Measurements from ENCODE around the gene NISCH.

The NISCH gene

DNA sequence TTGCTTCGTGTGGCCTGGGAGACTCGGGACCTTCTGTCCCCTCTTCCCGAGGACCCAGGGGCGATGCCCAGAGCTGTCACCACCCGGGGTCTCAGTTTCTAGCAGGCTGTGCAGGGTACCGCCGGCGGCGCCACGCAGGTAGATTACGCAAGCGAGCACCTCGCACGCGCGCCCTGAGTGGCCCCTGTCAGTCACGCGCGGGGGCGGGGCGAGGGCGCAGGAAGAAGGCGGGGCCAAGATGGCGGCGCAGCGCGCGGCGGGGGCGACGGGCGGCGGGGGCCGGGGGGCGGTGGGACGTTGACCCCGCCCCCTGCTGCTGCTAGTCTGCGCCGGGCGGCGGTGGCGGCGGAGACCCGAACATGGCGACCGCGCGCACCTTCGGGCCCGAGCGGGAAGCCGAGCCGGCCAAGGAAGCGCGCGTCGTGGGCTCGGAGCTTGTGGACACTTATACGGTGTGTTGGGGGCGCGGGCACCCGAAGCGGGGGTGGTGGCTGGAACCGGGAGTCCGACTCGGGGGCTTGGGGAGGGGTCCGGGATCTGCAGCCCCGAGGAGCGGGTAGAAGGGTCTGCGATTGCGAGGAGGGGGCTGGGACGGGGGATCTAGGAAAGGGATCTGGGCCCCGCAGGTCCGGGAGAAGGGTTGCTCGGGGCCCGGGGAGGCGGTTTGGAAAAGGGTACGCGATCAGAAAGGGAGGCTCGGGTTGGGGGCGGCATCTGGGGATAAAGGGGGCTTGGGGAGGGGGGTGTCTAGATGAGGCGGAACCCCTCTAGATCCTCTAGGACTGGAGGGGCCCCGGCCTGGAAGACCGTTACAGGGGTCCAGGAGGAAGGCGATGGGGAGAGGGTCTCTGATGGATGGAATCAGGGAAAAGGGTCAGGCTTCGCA lies at the start of gene NISCH:
Gene NISCH, plus strand, starts transcription at position 322 of the 886 bp plus-strand sequence. Its CDS starts 38 bp downstream, at position 360.
- TF ChIP-seq CTCF (IDR thresholded peaks at IDR 0.05; ENCODE audit: control insufficient read depth, extremely low read depth, insufficient read depth) = no peak
- peak within 1 kb of the TSS; percentile 75 for H3K4me3 ChIP-seq (ENCODE audit: low read depth, low read length)
- no peak for DNase-seq (ENCODE audit: low read depth)

DNA sequence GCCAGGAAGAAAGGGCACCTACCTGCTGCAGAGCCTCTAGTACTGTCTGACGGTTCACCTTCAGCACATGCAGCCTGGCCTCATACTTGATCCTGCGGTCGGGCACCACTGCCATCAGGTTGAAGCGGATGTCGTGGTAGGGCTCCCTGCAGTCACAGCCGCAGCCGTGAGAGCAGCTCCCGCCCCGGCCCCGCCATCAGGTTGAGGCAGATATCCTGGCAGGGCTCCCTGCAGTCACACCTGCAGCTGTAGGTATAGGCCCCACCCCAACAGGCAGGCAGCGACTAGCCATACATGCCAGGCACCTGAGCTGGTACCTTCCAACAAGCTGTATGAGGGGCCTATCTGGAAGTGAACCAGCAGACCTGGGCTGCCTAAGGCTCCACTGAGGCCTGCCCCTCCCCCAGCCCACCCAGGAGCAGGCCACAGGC lies 49.2 kb upstream of the NISCH start:
- no peak for TF ChIP-seq CTCF (IDR thresholded peaks at IDR 0.05; ENCODE audit: control insufficient read depth, extremely low read depth, insufficient read depth)
- no peak overlapping the region for H3K4me3 ChIP-seq (ENCODE audit: low read depth, low read length)
- DNase-seq (ENCODE audit: low read depth) = no peak

DNA sequence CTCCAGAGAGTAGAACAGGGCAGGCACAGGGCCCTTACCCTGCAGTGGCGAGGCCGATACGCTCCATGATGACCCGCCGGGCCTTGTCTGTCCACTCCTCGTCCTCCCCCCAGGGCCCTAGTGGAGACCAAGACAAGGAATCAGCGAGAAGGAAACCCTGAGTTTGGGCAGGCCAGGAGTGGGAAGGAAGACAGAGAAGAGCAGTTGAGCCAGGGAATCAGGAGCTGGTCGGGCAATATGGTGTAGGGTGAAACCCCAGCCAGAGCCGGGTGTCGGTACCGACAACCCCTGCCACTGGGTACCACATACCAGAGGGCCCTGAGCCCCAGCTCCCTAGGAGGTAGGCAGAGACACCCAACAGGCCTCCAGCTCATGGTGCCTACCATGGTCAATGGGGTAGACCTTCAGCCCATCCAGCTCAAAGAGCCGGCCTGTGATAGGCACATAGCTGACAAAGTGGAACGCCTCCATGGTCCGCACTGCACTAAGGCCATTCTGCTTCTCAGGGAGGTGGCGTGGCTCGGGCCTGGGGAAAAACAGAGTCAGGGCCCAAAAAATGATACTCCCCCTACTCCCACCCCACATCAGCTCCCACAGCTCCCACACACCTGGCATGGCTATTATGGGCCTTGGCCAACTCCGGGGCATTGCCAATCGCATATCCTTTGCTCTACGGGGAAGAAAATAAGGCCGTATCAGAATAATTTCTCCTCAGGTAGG lies 48.5 kb upstream of the NISCH start:
- TF ChIP-seq CTCF (IDR thresholded peaks at IDR 0.05; ENCODE audit: control insufficient read depth, extremely low read depth, insufficient read depth) = no peak
- no peak overlapping the region for H3K4me3 ChIP-seq (ENCODE audit: low read depth, low read length)
- DNase-seq (ENCODE audit: low read depth) = no peak

GRCh38 chr3:52407779-52408178 lies 47.6 kb upstream of the NISCH start:
- TF ChIP-seq CTCF (IDR thresholded peaks at IDR 0.05; ENCODE audit: control insufficient read depth, extremely low read depth, insufficient read depth) = no peak
- no peak for DNase-seq (ENCODE audit: low read depth)
- no peak overlapping the region for H3K4me3 ChIP-seq (ENCODE audit: low read depth, low read length)

DNA sequence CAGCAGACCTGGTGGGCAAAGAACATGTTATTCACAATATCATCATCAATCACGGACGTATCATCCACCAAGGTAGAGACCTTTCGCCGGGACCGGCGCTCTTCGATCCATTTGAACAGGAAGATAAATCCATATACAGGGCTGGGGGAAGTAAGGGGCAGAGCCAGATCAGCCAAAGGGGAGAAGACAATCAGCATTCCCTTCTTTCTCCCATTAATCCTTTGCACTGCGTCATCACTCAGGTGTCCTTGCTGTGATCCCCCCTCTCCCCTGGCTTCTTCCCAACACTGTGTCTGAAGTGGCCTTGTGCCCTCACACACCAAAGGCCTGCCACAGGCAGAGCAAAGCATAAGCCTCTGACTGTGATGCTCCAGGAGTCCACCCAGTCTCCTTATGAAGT lies 46.9 kb upstream of the NISCH start:
- no peak for DNase-seq (ENCODE audit: low read depth)
- no peak for TF ChIP-seq CTCF (IDR thresholded peaks at IDR 0.05; ENCODE audit: control insufficient read depth, extremely low read depth, insufficient read depth)
- peak overlapping the region; percentile 100 for H3K4me3 ChIP-seq (ENCODE audit: low read depth, low read length)

- TF ChIP-seq CTCF (IDR thresholded peaks at IDR 0.05; ENCODE audit: control insufficient read depth, extremely low read depth, insufficient read depth) = no peak
- DNase-seq (ENCODE audit: low read depth) = no peak
- no peak overlapping the region for H3K4me3 ChIP-seq (ENCODE audit: low read depth, low read length)
Measured at GRCh38 chr3:52415800-52416199, 39.6 kb upstream of the NISCH start.
